ENCODE results near the gene GRIK4.

- no peak for TF ChIP-seq SP1 (IDR thresholded peaks at IDR 0.05)
- no peak for TF ChIP-seq GABPA (IDR thresholded peaks at IDR 0.05 in 1 of 2, conservative IDR thresholded peaks at IDR 0.05 in 1 of 2)
- TF ChIP-seq ZBTB33 (IDR thresholded peaks at IDR 0.05): no peak
- TF ChIP-seq TAF1 (conservative IDR thresholded peaks at IDR 0.05): no peak
- TF ChIP-seq CTCF (IDR thresholded peaks at IDR 0.05; ENCODE audit: low read depth, low read length, missing input control): no peak
- TF ChIP-seq ATF3 (IDR thresholded peaks at IDR 0.05): no peak
- TF ChIP-seq MAX (IDR thresholded peaks at IDR 0.05): no peak
- no peak for TF ChIP-seq JUND (IDR thresholded peaks at IDR 0.05)
- TF ChIP-seq HNF4G (IDR thresholded peaks at IDR 0.05): no peak
- no peak for TF ChIP-seq RXRA (IDR thresholded peaks at IDR 0.05)
- no peak for TF ChIP-seq YY1 (IDR thresholded peaks at IDR 0.05)
- no peak for TF ChIP-seq REST (IDR thresholded peaks at IDR 0.05)
- no peak for TF ChIP-seq EGR1 (IDR thresholded peaks at IDR 0.05; ENCODE audit: low read depth in 2 of 2)
These were observed 75.2 kb downstream of the GRIK4 start for GRCh38 chr11:120586728-120587127.

Measured in liver (tissue), 3 donors.